HG03103 (cell line): Measurements from ENCODE around the gene KIZ.
A peak's percentile ranks its signal among the peaks of the same experiment; 100 is the strongest.

Experiments used
- ATAC-seq: cut with Tn5 transposase; IDR thresholded peaks from one replicate; pipeline ENCODE4 v1.9.1; 2021; ENCODE audit warnings: low read depth; ENCODE audit not compliant: unreplicated experiment

The KIZ gene

DNA sequence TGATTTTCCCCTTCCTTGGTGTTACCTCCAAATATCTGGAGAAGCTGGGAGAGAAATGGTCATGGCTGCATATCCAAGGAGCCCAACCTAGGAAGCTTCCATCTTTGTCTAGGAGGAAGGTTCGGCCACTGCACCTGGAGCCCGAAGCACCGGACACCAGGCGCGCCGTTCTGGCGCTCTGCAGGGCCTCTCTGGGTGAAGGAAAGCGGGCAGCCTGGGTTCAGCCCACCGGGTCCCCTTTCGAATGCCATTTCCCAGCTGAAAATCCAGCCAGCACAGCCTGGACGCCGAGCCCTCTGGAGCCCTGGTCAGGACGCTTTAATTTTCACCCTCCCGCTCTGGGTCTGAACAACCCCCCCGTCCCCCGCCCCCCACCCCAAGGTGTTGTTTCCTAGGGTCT, 21.0 kb upstream of the KIZ start:
- ATAC-seq = no peak

GRCh38 chr20:21105429-21106170, 20.3 kb upstream of the KIZ start:
- ATAC-seq = no peak

DNA sequence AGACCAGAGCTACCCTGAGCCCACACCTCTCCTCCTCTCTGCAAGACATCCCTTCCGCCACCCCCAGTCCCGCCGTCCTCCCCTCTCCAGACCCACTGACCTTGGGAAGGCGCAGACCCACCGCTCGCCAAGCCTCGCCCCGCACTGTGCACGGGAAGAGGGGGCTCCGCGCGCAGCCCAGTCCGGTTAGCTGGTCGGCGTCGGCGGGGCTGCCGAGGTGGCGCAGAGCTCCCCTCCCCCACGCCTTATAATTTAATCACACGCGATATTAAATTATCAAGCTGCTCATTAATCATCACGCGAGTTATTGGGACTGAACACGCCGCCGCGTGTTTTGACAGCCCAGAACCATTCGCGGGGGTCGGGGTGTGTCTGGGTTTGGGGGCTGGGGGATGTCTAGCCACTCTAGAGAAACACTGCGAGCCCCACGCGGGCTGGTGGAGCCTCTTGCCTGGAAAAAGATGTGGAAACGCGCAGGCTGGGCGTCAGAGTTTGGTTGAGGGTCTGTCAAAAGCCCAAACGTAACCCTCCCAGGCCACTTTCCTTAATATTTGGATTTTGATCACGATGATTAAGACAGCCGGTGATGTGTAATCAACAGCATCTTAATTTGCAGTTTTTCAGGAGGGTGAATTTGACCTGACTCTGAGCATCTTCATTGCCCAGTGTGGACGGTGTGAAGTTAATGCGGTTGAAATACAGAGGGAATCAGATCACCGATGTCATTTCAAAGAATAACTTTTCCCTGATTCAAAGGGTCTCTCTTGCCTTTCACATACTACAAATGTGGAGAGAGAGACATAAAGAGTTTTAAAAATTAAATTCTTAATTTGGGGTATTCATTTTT, 19.5 kb upstream of the KIZ start, which contains the start of gene LINC00237:
LINC00237 (minus strand) TSS at position 188 of the 847 bp plus-strand sequence.
- no peak for ATAC-seq

DNA sequence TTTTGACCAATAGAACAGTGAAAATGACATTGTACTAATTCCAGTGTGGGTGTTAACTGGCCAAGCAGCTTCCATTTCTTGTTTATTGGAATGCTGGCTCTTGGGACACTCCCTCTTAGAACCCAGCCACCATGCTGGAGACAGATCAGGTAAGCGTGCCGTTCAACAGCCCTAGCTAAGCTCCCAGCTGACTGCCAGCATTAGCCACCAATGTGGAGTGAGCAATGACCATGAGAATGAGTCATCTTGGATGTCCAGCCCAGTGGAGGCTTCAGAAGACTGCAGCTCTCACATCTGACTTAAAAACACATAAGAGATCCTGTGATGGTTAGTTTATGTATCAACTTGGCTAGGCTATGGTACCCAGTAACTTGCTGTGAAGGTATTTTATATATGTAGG, 16.7 kb upstream of the KIZ start:
- ATAC-seq = no peak

GRCh38 chr20:21110811-21111210, 15.1 kb upstream of the KIZ start:
- no peak for ATAC-seq

- no peak for ATAC-seq
Observed at GRCh38 chr20:21111416-21111815, 14.5 kb upstream of the KIZ start.

DNA sequence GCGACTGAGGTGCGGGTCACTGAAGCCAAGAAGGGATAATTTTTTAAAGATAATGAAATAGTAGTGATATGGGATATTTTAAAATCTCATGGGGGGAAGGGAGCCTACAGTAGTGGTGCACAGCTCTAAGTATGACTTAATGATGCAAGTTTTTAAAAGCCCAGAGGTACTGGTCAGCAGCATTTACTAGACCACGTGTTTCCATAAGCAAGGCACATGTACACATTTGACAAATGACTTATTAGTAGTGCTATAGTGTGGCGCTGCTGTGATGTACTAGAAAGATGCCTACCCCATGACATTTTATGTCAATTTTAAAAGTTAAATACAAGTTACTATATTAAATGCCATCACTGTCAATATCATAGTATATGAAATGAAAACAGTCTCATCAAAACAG, 12.2 kb upstream of the KIZ start:
- ATAC-seq = no peak

DNA sequence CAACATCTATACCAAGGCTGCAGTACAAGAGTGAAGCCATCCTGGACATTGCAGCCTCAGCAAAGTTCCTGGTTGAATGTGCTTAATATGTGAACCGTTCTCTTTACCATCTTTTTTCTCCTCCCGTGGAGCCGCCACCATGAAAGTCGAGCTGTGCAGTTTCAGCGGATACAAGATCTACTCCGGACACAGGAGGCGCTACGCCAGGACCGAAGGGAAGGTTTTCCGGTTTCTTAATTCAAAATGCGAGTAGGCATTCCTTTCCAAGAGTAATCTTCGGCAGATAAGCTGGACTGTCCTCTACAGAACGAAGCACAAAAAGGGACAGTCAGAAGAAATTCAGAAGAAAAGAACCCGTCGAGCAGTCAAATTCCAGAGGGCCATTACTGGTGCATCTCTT, 11.3 kb upstream of the KIZ start:
- no peak for ATAC-seq

DNA sequence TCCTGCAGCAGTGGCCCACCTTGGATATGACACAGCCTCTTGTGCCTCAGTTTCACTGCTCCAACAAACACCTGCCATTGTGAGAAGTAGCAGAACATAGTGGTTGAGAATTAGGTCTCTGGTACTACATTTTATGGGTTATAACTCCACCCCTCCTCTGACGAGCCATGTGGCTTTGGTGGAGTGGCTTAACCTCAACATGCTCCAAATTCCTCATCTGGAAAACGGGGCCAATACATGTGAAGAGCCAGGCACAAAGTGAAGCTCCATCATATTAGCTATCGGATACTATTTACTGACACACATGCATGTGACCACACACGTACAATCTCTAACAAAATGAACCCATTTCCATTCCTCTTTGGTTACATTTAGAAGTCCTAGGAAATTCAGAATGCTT, 8.4 kb upstream of the KIZ start:
- ATAC-seq = no peak

DNA sequence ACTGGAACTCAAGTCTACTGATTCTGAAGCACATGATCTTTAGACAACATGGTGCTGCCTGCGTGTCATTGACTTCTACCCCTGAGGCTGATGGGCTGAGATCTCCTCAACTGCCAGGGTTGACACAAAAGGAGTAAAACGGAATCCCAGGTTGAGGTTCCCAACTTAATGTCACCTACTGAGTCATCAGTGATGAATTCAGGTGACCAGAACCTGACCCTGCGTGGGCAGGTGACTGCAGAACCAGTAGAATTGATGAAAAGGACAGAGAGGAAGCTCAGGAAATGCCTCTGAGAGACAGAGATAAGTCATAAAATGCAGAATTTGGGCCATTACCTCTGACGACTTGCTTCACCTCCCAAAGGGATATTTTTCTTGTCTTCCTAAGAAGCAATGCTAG, 7.7 kb upstream of the KIZ start:
- ATAC-seq = no peak

DNA sequence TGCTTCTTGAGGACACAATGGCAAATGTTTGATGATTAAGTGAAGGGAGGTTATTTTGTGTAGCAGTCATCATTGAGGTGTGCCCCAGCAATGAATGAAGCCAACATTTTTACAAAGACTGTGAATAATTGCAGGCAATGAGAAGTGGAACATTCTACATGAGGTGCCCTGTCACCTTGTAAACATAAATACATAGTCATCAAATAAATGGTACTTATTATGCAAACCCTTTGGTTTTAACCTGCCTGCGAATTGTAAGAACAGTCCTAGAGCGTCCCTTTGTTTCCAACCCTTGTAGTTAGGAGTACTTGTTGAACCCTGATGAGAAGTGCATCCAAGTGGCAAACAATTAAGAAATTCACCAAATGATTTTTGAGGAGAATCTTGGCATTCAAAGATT, 7.1 kb upstream of the KIZ start:
- no peak for ATAC-seq

- ATAC-seq = no peak
Observed at GRCh38 chr20:21124190-21124589, 1.7 kb upstream of the KIZ start.

DNA sequence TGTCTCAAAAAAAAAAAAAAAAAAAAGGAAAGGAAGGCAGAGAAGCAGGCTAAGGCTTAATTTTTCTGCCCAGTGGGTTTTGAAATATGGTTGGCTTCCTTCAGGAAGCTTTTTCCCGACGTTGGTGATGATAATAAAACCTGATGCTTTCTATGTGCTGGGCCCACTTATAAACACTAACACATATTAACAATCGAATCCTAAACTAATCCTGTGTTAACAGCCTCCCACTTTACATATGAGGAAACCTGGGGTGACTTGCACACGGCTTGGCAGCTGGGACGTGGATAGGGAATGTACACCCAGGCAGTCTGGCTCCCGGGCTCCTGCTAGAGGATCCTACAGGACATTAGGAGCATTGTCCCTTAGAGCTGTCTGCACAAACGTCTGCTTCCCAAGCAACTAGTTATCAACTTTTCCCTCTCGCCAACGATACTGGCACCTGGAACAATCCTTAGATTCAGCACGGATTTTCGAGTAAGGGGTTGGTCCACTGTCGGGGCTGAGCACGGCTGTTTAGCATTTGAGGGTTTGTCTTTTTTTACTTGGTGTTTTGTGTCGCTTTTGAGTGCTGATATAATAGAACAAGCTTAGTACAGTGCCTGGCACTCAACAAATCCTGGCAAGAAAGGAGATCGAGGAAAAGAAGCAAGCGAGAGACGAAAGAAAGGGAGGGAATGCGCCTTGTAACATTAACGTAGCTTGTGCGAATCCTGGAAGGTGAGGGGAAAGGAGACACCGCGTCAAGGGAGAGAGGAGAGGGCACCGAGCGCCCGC, 622 bp upstream of the KIZ start:
- ATAC-seq = peak; percentile 22

DNA sequence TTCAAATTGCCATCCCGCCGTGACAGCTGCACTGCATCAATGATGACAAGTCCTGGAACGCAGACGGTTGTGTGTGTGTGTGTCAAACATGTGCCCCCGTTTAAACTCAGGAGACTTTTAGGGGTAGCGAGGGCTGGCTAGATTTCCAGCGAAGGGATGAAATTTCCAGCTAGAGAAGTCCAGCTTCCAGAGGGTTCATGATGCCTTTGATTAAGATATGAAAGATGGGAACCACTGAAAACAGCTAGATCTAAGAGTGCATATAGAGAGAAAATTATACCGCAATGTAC, 644 bp downstream of the KIZ start:
- ATAC-seq = no peak

DNA sequence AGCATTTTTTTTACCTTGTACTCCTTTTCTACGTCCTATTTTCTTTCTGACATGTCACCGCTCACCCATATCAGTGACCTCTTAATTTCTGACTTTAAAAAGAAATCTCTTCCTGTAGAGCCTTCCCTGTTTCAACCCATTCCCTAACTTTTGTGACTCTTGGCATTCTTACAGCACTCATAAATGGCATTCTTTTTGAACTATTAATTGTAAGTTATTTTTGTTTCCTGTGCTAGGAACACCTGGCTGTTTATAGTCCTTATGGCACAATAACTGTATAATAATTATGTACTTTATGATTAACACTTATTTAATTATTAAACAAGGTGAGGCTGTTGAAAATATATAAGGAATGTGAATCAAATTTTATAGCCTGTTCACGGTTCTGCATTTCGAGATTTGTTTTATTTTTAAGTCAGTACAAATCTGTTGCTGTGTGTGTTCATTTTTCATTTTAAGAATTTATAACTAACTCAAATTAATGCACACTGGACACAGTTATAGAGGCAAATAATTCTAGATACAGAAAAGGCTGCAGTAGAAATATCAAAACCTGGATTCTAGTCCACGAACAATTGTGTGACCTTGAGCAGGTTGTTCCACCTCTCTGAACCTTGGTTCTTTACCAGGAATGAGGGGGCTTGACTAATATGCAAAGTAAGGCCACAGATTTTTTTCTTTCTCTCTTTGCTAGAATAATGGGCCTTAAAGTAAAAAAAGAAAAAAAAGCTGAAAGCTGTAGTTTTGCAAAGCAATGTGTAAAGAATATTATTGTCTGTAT, 1.5 kb downstream of the KIZ start:
- no peak for ATAC-seq

GRCh38 chr20:21129861-21130260, 4.0 kb downstream of the KIZ start:
- ATAC-seq = no peak

GRCh38 chr20:21133404-21133803, 7.5 kb downstream of the KIZ start:
- ATAC-seq = no peak

GRCh38 chr20:21133917-21134622, 8.2 kb downstream of the KIZ start:
- ATAC-seq = no peak

DNA sequence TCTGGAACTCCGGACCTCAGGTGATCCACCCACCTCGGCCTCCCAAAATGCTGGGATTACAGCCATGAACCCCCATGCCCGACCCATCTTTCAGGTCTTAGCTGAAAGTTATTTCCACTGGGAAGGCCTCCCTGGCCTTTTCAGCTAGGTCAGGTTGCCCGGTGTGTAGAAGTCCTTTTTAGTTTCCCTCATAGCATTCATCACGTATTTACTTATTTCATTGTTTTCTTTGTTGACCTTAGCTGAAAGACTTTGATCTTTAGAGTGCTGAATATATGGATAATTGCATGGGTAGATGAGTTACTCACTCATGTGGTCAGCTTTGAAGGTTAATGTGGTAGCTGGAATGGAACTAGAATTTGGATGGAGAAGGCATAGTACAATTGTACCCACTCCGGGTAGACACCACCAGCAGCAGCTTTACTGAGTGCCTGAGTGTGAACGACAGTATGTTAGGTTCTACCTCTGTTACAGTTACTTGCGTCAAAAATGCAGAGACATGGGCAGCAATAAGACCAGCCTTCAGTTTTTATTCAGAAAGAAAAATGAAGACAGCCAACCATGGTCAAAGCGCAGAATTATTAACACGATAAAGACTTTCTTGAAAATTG, 9.1 kb downstream of the KIZ start:
- ATAC-seq = no peak
